Neural cell (in vitro differentiated cells): Measurements from ENCODE around the gene LPAR3. TPM values are rescaled to one million over a fixed set of nuclear protein-coding genes. Genes with fewer than 3 reads are reported as not detected.

ENCODE experiments used
- H2AFZ ChIP-seq: fragments of 200-600, 300-800 bp; sonication (generic), shearing (Covaris generic); 2 replicates; pipeline ENCODE4 v1.6.0; 2014; ENCODE audit warnings: low read depth, mild to moderate bottlenecking, antibody characterized with exemption, low read length, moderate library complexity
- H3F3A ChIP-seq: fragments of 200-600 bp; shearing (Covaris generic); 2 replicates; pipeline ENCODE4 v1.6.1; 2016; ENCODE audit warnings: mild to moderate bottlenecking, moderate library complexity, mixed read lengths, antibody characterized with exemption, low read length; ENCODE audit not compliant: insufficient read depth, poor library complexity, severe bottlenecking
- H3K27ac ChIP-seq: fragments of 200-600, 300-800 bp; sonication (generic), shearing (Covaris generic); 2 replicates; pipeline ENCODE4 v1.5.1; 2014; ENCODE audit warnings: mild to moderate bottlenecking, low read length, moderate library complexity
- H3K27me3 ChIP-seq: fragments of 300-800, 200-600 bp; sonication (generic), shearing (Covaris generic); 2 replicates; pipeline ENCODE4 v1.6.0; 2014; ENCODE audit warnings: mild to moderate bottlenecking, low read depth, low read length, moderate library complexity; ENCODE audit not compliant: insufficient read depth
- H3K36me3 ChIP-seq: fragments of 300-800, 200-600 bp; sonication (generic), shearing (Covaris generic); 2 replicates; pipeline ENCODE4 v1.5.1; 2014; ENCODE audit warnings: mild to moderate bottlenecking, antibody characterized with exemption, low read length, moderate library complexity; ENCODE audit not compliant: insufficient read depth
- H3K4me2 ChIP-seq: fragments of 300-800, 200-600 bp; sonication (generic), shearing (Covaris generic); 2 replicates; pipeline ENCODE4 v1.6.0; 2014; ENCODE audit warnings: mild to moderate bottlenecking, low read length
- H3K4me3 ChIP-seq: fragments of 300-800, 200-600 bp; sonication (generic), shearing (Covaris generic); 2 replicates; pipeline ENCODE4 v1.5.1; 2014; ENCODE audit warnings: mild to moderate bottlenecking, low read length, moderate library complexity
- H3K79me2 ChIP-seq: fragments of 200-600 bp; shearing (Covaris generic); replicated peaks from 2 replicates; pipeline ENCODE4 v1.6.0; 2014; ENCODE audit warnings: mild to moderate bottlenecking, low read length, moderate library complexity; ENCODE audit not compliant: insufficient read depth
- H3K9ac ChIP-seq: fragments of 300-800, 200-600 bp; sonication (generic), shearing (Covaris generic); 2 replicates; pipeline ENCODE4 v1.6.1; 2016; ENCODE audit warnings: mild to moderate bottlenecking, low read length, mixed read lengths
- H3K9me2 ChIP-seq: fragments of 200-600 bp; shearing (Covaris generic); 2 replicates; pipeline ENCODE4 v1.6.1; 2016; ENCODE audit warnings: mild to moderate bottlenecking, low read length, mixed read lengths; ENCODE audit not compliant: insufficient read depth
- H3K9me3 ChIP-seq: fragments of 200-600, 300-800 bp; sonication (generic), shearing (Covaris generic); 2 replicates; pipeline ENCODE4 v1.6.1; 2016; ENCODE audit warnings: mild to moderate bottlenecking, mixed run types, low read length, moderate library complexity, mixed read lengths
- H4K20me1 ChIP-seq: fragments of 200-600 bp; shearing (Covaris generic); 2 replicates; pipeline ENCODE4 v1.6.1; 2016; ENCODE audit warnings: mild to moderate bottlenecking, mixed run types; ENCODE audit not compliant: insufficient read depth
- EP300 ChIP-seq: fragments of 450-650 bp; conservative IDR thresholded peaks from 2 replicates; pipeline ENCODE4 v1.6.1; 2014; ENCODE audit warnings: antibody characterized with exemption, mild to moderate bottlenecking, moderate library complexity; ENCODE audit not compliant: poor library complexity, severe bottlenecking
- EZH2 ChIP-seq: fragments of 200-600, 300-800 bp; shearing (Covaris generic), sonication (generic); IDR thresholded peaks from 2 replicates; pipeline ENCODE4 v1.6.1; 2014; ENCODE audit warnings: antibody characterized with exemption, low read length, borderline replicate concordance, mild to moderate bottlenecking; ENCODE audit not compliant: insufficient read depth, poor library complexity, severe bottlenecking
- MXI1 ChIP-seq: fragments of 450-650 bp; conservative IDR thresholded peaks from 2 replicates; pipeline ENCODE4 v1.6.1; 2014; ENCODE audit warnings: antibody characterized with exemption, mild to moderate bottlenecking; ENCODE audit not compliant: poor library complexity, severe bottlenecking
- POLR2AphosphoS5 ChIP-seq: IDR thresholded peaks from 2 replicates; pipeline ENCODE4 v1.6.1; 2012
- RAD21 ChIP-seq: fragments of 450-650 bp; conservative IDR thresholded peaks from 2 replicates; pipeline ENCODE4 v1.6.1; 2014; ENCODE audit warnings: antibody characterized with exemption, mild to moderate bottlenecking, moderate library complexity
- SMC3 ChIP-seq: fragments of 450-650 bp; conservative IDR thresholded peaks from 2 replicates; pipeline ENCODE4 v1.6.1; 2014; ENCODE audit warnings: antibody characterized with exemption, mild to moderate bottlenecking, moderate library complexity; ENCODE audit not compliant: poor library complexity
- TAF1 ChIP-seq: IDR thresholded peaks from 2 replicates; pipeline ENCODE4 v1.6.1; 2012; ENCODE audit warnings: low read depth
- polyA plus RNA-seq: library from polyadenylated mRNA; depleted of rRNA; stranded (reverse); fragments of >200 nt; gene quantifications from 2 replicates; pipeline ENCODE4 v1.2.3, GENCODE V29; 2014
- TF ChIP-seq, protein P1 (sequence below): IDR thresholded peaks from 2 replicates; pipeline ENCODE4 v1.6.1; 2012; ENCODE audit warnings: borderline replicate concordance
- TF ChIP-seq, protein P2 (sequence below): fragments of 450-650 bp; IDR thresholded peaks from 2 replicates; pipeline ENCODE4 v1.5.1; 2014; ENCODE audit warnings: antibody characterized with exemption, mild to moderate bottlenecking, moderate library complexity; ENCODE audit not compliant: poor library complexity, severe bottlenecking

Gene LPAR3
- polyA plus RNA-seq, 1 donor from 2014 or later = not detected

GRCh38 chr1:84830136-84830535, 62.9 kb downstream of the LPAR3 start:
- no peaks in the 10 kb centered on the region for H3K36me3 ChIP-seq
- H2AFZ ChIP-seq = no peak overlapping the region
- H3K9ac ChIP-seq = no peak overlapping the region
- TF ChIP-seq MXI1 (no peak), POLR2AphosphoS5 (no peak), SMC3 (no peak), EP300 (no peak), RAD21 (no peak), EZH2 (no peak), TAF1 (no peak)
- TF ChIP-seq, protein P1, sequence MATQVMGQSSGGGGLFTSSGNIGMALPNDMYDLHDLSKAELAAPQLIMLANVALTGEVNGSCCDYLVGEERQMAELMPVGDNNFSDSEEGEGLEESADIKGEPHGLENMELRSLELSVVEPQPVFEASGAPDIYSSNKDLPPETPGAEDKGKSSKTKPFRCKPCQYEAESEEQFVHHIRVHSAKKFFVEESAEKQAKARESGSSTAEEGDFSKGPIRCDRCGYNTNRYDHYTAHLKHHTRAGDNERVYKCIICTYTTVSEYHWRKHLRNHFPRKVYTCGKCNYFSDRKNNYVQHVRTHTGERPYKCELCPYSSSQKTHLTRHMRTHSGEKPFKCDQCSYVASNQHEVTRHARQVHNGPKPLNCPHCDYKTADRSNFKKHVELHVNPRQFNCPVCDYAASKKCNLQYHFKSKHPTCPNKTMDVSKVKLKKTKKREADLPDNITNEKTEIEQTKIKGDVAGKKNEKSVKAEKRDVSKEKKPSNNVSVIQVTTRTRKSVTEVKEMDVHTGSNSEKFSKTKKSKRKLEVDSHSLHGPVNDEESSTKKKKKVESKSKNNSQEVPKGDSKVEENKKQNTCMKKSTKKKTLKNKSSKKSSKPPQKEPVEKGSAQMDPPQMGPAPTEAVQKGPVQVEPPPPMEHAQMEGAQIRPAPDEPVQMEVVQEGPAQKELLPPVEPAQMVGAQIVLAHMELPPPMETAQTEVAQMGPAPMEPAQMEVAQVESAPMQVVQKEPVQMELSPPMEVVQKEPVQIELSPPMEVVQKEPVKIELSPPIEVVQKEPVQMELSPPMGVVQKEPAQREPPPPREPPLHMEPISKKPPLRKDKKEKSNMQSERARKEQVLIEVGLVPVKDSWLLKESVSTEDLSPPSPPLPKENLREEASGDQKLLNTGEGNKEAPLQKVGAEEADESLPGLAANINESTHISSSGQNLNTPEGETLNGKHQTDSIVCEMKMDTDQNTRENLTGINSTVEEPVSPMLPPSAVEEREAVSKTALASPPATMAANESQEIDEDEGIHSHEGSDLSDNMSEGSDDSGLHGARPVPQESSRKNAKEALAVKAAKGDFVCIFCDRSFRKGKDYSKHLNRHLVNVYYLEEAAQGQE = no peak
- TF ChIP-seq, protein P2, sequence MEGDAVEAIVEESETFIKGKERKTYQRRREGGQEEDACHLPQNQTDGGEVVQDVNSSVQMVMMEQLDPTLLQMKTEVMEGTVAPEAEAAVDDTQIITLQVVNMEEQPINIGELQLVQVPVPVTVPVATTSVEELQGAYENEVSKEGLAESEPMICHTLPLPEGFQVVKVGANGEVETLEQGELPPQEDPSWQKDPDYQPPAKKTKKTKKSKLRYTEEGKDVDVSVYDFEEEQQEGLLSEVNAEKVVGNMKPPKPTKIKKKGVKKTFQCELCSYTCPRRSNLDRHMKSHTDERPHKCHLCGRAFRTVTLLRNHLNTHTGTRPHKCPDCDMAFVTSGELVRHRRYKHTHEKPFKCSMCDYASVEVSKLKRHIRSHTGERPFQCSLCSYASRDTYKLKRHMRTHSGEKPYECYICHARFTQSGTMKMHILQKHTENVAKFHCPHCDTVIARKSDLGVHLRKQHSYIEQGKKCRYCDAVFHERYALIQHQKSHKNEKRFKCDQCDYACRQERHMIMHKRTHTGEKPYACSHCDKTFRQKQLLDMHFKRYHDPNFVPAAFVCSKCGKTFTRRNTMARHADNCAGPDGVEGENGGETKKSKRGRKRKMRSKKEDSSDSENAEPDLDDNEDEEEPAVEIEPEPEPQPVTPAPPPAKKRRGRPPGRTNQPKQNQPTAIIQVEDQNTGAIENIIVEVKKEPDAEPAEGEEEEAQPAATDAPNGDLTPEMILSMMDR = no peak
- no peak overlapping the region for H3K27ac ChIP-seq
- H3F3A ChIP-seq = no peaks in the 10 kb centered on the region
- H3K4me3 ChIP-seq = no peak overlapping the region
- H4K20me1 ChIP-seq = no peaks in the 10 kb centered on the region
- H3K9me3 ChIP-seq = no peaks in the 10 kb centered on the region
- H3K9me2 ChIP-seq = no peaks in the 10 kb centered on the region
- no peaks in the 10 kb centered on the region for H3K79me2 ChIP-seq
- no peak overlapping the region for H3K4me2 ChIP-seq
- H3K27me3 ChIP-seq = no peaks in the 10 kb centered on the region

GRCh38 chr1:84827976-84828375, 65.0 kb downstream of the LPAR3 start:
- Histone ChIP-seq H4K20me1 (no peaks in the 10 kb centered on the region), H3K9me3 (no peaks in the 10 kb centered on the region), H3K4me3 (no peak overlapping the region), H3K9ac (no peak overlapping the region), H3K27me3 (no peaks in the 10 kb centered on the region), H3K36me3 (no peaks in the 10 kb centered on the region), H2AFZ (no peak overlapping the region), H3K9me2 (no peaks in the 10 kb centered on the region), H3K79me2 (no peaks in the 10 kb centered on the region), H3K27ac (no peak overlapping the region), H3F3A (no peaks in the 10 kb centered on the region), H3K4me2 (no peak overlapping the region)
- TF ChIP-seq MXI1 (no peak), SMC3 (no peak), EP300 (no peak), POLR2AphosphoS5 (no peak), TAF1 (no peak), RAD21 (no peak), EZH2 (no peak)
- TF ChIP-seq, protein P2 = no peak
- TF ChIP-seq, protein P1 = no peak
